H9 (cell line): Measurements from ENCODE around the gene ACO1. TPM values are rescaled to one million over a fixed set of nuclear protein-coding genes. Genes with fewer than 3 reads are reported as not detected.
A peak's percentile ranks its signal among the peaks of the same experiment; 100 is the strongest.

Experiments used
- DNase-seq: peaks from one replicate; pipeline ENCODE4 v3.0.0-alpha.2; 2017
- H2AFZ ChIP-seq: one replicate; pipeline ENCODE4 v1.6.1; 2013; ENCODE audit warnings: mild to moderate bottlenecking, low read length, control low read depth, moderate library complexity
- H2AK5ac ChIP-seq: 2 replicates; pipeline ENCODE4 v1.6.1; 2013; ENCODE audit warnings: low read length, control low read depth, mixed read lengths; ENCODE audit not compliant: insufficient read length
- H2BK120ac ChIP-seq: one replicate; pipeline ENCODE4 v1.6.1; 2013; ENCODE audit warnings: low read depth, mild to moderate bottlenecking, low read length, control low read depth, inconsistent platforms; ENCODE audit not compliant: poor library complexity, severe bottlenecking
- H2BK12ac ChIP-seq: 2 replicates; pipeline ENCODE4 v1.6.1; 2013; ENCODE audit warnings: low read length, control low read depth, mixed read lengths, low read depth; ENCODE audit not compliant: insufficient read length
- H2BK15ac ChIP-seq: 2 replicates; pipeline ENCODE4 v1.6.1; 2013; ENCODE audit warnings: low read depth, low read length, control low read depth
- H2BK20ac ChIP-seq: one replicate; pipeline ENCODE4 v1.6.1; 2013; ENCODE audit warnings: low read depth, mild to moderate bottlenecking, low read length, control low read depth, inconsistent platforms; ENCODE audit not compliant: poor library complexity, severe bottlenecking
- H2BK5ac ChIP-seq: 2 replicates; pipeline ENCODE4 v1.6.1; 2013; ENCODE audit warnings: low read length, control low read depth, mixed read lengths; ENCODE audit not compliant: insufficient read length
- H3K14ac ChIP-seq: 2 replicates; pipeline ENCODE4 v1.6.1; 2013; ENCODE audit warnings: low read length, control low read depth; ENCODE audit not compliant: insufficient read depth
- H3K18ac ChIP-seq: 2 replicates; pipeline ENCODE4 v1.6.1; 2013; ENCODE audit warnings: low read depth, mild to moderate bottlenecking, mixed read lengths, low read length, control low read depth; ENCODE audit not compliant: insufficient read length
- H3K23ac ChIP-seq: 2 replicates; pipeline ENCODE4 v1.6.1; 2013; ENCODE audit warnings: low read length, control low read depth, mixed read lengths, low read depth; ENCODE audit not compliant: insufficient read length
- H3K23me2 ChIP-seq: 2 replicates; pipeline ENCODE4 v1.6.1; 2013; ENCODE audit warnings: low read depth, mild to moderate bottlenecking, mixed read lengths, low read length, control low read depth; ENCODE audit not compliant: insufficient read length, poor library complexity, severe bottlenecking
- H3K27ac ChIP-seq: 2 replicates; pipeline ENCODE4 v1.5.1; 2013; ENCODE audit warnings: low read length, control low read depth, mixed read lengths, low read depth; ENCODE audit not compliant: insufficient read length
- H3K27me3 ChIP-seq: 2 replicates; pipeline ENCODE4 v1.6.1; 2013; ENCODE audit warnings: low read length, control low read depth, inconsistent platforms; ENCODE audit not compliant: insufficient read depth
- H3K4ac ChIP-seq: 2 replicates; pipeline ENCODE4 v1.6.1; 2013; ENCODE audit warnings: low read depth, mild to moderate bottlenecking, control low read depth, inconsistent platforms, low read length, moderate library complexity
- H3K4me1 ChIP-seq: 2 replicates; pipeline ENCODE4 v1.6.1; 2013; ENCODE audit warnings: low read length, control low read depth, inconsistent platforms; ENCODE audit not compliant: insufficient read depth
- H3K4me2 ChIP-seq: 2 replicates; pipeline ENCODE4 v1.6.1; 2013; ENCODE audit warnings: low read length, control low read depth, mixed read lengths; ENCODE audit not compliant: insufficient read length, insufficient read depth
- H3K56ac ChIP-seq: 2 replicates; pipeline ENCODE4 v1.6.1; 2013; ENCODE audit warnings: low read depth, mild to moderate bottlenecking, mixed read lengths, low read length, control low read depth; ENCODE audit not compliant: insufficient read length
- H3K79me1 ChIP-seq: 2 replicates; pipeline ENCODE4 v1.6.1; 2013; ENCODE audit warnings: low read depth, mild to moderate bottlenecking, moderate library complexity, low read length, control low read depth, inconsistent platforms; ENCODE audit not compliant: insufficient read depth, poor library complexity, severe bottlenecking
- H3K79me2 ChIP-seq: 2 replicates; pipeline ENCODE4 v1.6.1; 2013; ENCODE audit warnings: low read length, control low read depth, inconsistent platforms; ENCODE audit not compliant: insufficient read depth
- H3K9ac ChIP-seq: 2 replicates; pipeline ENCODE4 v1.6.1; 2013; ENCODE audit warnings: low read length, control low read depth, mixed read lengths; ENCODE audit not compliant: insufficient read length; ENCODE audit errors: extremely low read depth
- H3K9me3 ChIP-seq: one replicate; pipeline ENCODE4 v1.6.1; 2013; ENCODE audit warnings: low read depth, low read length, inconsistent platforms; ENCODE audit not compliant: control insufficient read depth
- H3T11ph ChIP-seq: one replicate; pipeline ENCODE4 v1.6.1; 2013; ENCODE audit warnings: mild to moderate bottlenecking, low read length, control low read depth, inconsistent platforms
- H4K20me1 ChIP-seq: one replicate; pipeline ENCODE4 v1.6.1; 2013; ENCODE audit not compliant: control insufficient read depth, insufficient read length, insufficient read depth
- H4K5ac ChIP-seq: 2 replicates; pipeline ENCODE4 v1.6.1; 2013; ENCODE audit warnings: low read depth, mild to moderate bottlenecking, mixed read lengths, low read length, control low read depth; ENCODE audit not compliant: insufficient read length
- H4K8ac ChIP-seq: replicated peaks from 2 replicates; pipeline ENCODE4 v1.6.1; 2013; ENCODE audit warnings: low read length, control low read depth, mixed read lengths, low read depth; ENCODE audit not compliant: insufficient read length
- H4K91ac ChIP-seq: 2 replicates; pipeline ENCODE4 v1.6.1; 2013; ENCODE audit warnings: low read depth, mild to moderate bottlenecking, moderate library complexity, mixed read lengths, low read length, control low read depth; ENCODE audit not compliant: insufficient read length
- H3K27ac Mint-ChIP-seq, 3 experiments: 2 replicates in 2 of 3; 3 replicates in 1 of 3; pipeline ENCODE4 v1.8.0; 2020 to 2021; ENCODE audit warnings: mixed read lengths in 3 of 3, mild to moderate bottlenecking in 1 of 3, moderate library complexity in 1 of 3
- H3K27me3 Mint-ChIP-seq: 2 replicates; pipeline ENCODE4 v1.8.0; 2021; ENCODE audit warnings: low read depth, mild to moderate bottlenecking, moderate library complexity, mixed read lengths
- H3K36me3 Mint-ChIP-seq, 3 experiments: 2 replicates in 2 of 3; 3 replicates in 1 of 3; pipeline ENCODE4 v1.8.0; 2020 to 2021; ENCODE audit warnings: low read depth in 3 of 3, mixed read lengths in 3 of 3; ENCODE audit not compliant: insufficient read depth in 1 of 3
- H3K4me1 Mint-ChIP-seq, 2 experiments: 2 replicates each; pipeline ENCODE4 v1.8.0; 2020; ENCODE audit warnings: mixed read lengths in 2 of 2
- H3K4me3 Mint-ChIP-seq, 2 experiments: 2 replicates in 1 of 2; 3 replicates in 1 of 2; pipeline ENCODE4 v1.8.0; 2020 to 2021; ENCODE audit warnings: mild to moderate bottlenecking in 2 of 2, mixed read lengths in 2 of 2, moderate library complexity in 1 of 2
- H3K9me3 Mint-ChIP-seq, 2 experiments: 2 replicates in 1 of 2; 3 replicates in 1 of 2; pipeline ENCODE4 v1.8.0; 2020; ENCODE audit warnings: mild to moderate bottlenecking in 2 of 2, mixed read lengths in 2 of 2, moderate library complexity in 1 of 2
- WGBS: extraction: QIAGEN DNeasy Blood & Tissue Kit; methylation state at CpG from one replicate; pipeline ENCODE4 v1.1.7; 2013; ENCODE audit warnings: missing lambda C conversion rate, low lambda C conversion rate, mixed read lengths; ENCODE audit not compliant: insufficient read length; ENCODE audit errors: extremely low coverage; 5-methylcytosine and 5-hydroxymethylcytosine counted together
- total RNA-seq: library from RNA; stranded (reverse); gene quantifications from 2 replicates; pipeline ENCODE4 v1.2.1, GENCODE V29; 2021
- TF ChIP-seq, protein P1 (sequence below): fragments of 200-600 bp; sonication (generic); conservative IDR thresholded peaks from 3 replicates; pipeline ENCODE4 v1.8.0; 2021; ENCODE audit warnings: antibody characterized with exemption, mild to moderate bottlenecking

ACO1 gene
- total RNA-seq, 1 experiment from 2014 or later: 44.5 TPM

DNA sequence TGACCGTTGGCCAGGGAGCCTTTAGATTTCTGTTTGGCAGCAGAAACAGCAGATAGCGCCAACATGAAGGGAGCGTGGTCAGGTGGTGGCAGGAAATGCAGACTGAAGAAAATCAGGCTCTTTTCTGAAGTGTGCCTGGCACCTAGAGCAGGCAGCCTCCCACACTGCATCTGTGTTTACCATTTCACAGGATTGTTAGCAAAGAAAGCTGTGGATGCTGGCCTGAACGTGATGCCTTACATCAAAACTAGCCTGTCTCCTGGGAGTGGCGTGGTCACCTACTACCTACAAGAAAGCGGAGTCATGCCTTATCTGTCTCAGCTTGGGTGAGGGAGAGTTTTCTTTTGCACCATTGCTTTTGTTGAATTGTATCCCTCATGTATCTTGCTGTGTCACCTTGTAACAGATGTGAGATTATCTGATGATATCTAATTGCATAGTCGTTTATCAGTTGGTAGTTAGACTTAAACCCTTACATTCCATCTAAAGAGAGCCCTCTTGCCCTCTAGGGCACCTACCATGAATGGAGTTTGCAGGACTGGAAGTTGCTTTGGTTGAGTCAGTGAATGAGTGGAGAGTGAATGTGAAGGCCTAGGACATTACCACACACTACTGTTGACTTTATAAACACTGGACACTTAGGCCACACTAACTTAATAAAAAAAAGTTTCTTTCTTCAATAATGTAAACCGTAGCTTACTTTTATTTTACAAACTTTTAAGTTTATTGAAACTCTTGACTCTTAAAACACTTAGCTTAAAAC, 42.8 kb downstream of the ACO1 start:
- Mint-ChIP-seq H3K27me3 (no peaks in the 10 kb centered on the region), H3K36me3 (peaks cover 16 to 49% (median 26%) of the 10 kb centered on the region in 3 experiments), H3K4me1 (no peaks in the 10 kb centered on the region), H3K4me3 (no peak overlapping the region), H3K9me3 (no peaks in the 10 kb centered on the region), H3K27ac (peak overlapping the region in 1 of 3 experiments; percentile 60; a peak in 2 of 7 replicates)
- Histone ChIP-seq H3K79me2 (no peaks in the 10 kb centered on the region), H3K14ac (no peak overlapping the region), H3K9me3 (no peaks in the 10 kb centered on the region), H2BK20ac (no peak overlapping the region), H3K9ac (no peak overlapping the region), H3K4me2 (no peak overlapping the region), H3T11ph (no peak overlapping the region), H3K27me3 (no peaks in the 10 kb centered on the region), H2BK15ac (no peak overlapping the region), H2BK5ac (no peak overlapping the region), H3K23me2 (no peaks in the 10 kb centered on the region), H3K79me1 (no peaks in the 10 kb centered on the region), H4K5ac (no peak overlapping the region), H3K23ac (no peak overlapping the region), H2AK5ac (no peak overlapping the region), H4K91ac (no peak overlapping the region), H2AFZ (no peak overlapping the region), H4K8ac (no peak overlapping the region), H3K4ac (no peak overlapping the region), H3K56ac (no peak overlapping the region), H3K4me1 (no peaks in the 10 kb centered on the region), H2BK120ac (no peak overlapping the region), H3K27ac (no peak overlapping the region), H2BK12ac (no peak overlapping the region), H3K18ac (no peak overlapping the region), H4K20me1 (no peaks in the 10 kb centered on the region)
- TF ChIP-seq, protein P1, sequence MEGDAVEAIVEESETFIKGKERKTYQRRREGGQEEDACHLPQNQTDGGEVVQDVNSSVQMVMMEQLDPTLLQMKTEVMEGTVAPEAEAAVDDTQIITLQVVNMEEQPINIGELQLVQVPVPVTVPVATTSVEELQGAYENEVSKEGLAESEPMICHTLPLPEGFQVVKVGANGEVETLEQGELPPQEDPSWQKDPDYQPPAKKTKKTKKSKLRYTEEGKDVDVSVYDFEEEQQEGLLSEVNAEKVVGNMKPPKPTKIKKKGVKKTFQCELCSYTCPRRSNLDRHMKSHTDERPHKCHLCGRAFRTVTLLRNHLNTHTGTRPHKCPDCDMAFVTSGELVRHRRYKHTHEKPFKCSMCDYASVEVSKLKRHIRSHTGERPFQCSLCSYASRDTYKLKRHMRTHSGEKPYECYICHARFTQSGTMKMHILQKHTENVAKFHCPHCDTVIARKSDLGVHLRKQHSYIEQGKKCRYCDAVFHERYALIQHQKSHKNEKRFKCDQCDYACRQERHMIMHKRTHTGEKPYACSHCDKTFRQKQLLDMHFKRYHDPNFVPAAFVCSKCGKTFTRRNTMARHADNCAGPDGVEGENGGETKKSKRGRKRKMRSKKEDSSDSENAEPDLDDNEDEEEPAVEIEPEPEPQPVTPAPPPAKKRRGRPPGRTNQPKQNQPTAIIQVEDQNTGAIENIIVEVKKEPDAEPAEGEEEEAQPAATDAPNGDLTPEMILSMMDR: no peak
- no CpG with 5 or more reads among the region's 8 CpGs for WGBS
- no peak for DNase-seq
